Daoy (cell line): ENCODE results near the gene EDEM1. TPM values are rescaled to one million over a fixed set of nuclear protein-coding genes. Genes with fewer than 3 reads are reported as not detected.

Experiments used
- total RNA-seq: library from RNA; depleted of rRNA; stranded (reverse); fragments of >200 nt; shearing (Covaris generic); gene quantifications from 2 replicates; pipeline ENCODE4 v1.2.3, GENCODE V29; 2014; rRNA removed

Gene EDEM1
- total RNA-seq, 1 experiment from 2014 or later = 5.1 TPM

Other genes starting within 250 kb of the EDEM1 start
- gene BHLHE40, start 208.3 kb upstream of the EDEM1 start, total RNA-seq = 5.3 and 11.1 TPM in 2 replicates
- 33.4 and 35.8 TPM in 2 replicates for gene ARL8B, start 65.4 kb upstream of the EDEM1 start, total RNA-seq